Endothelial cell of umbilical vein (primary cell): ENCODE data around the gene SH2D3C. TPM values are rescaled to one million over a fixed set of nuclear protein-coding genes. Genes with fewer than 3 reads are reported as not detected.

Experiments used
- BruUV-seq: library from RNA; stranded (reverse); fragments of 400-500 nt; replicated peaks from 2 replicates; lab custom pipeline; 2021; lab: Mats Ljungman, UMichigan
- CTCF ChIA-PET: fragments of 300-600, 350-600 bp; sonication (Branson Sonifier 250); formaldehyde crosslinking; loops from one replicate; lab custom pipeline; 2021; ENCODE audit warnings: antibody characterized with exemption, inconsistent platforms; lab: Charles Lee
- POLR2A ChIA-PET: fragments of 300-600, 350-600 bp; sonication (Branson Sonifier 250); formaldehyde crosslinking; loops from one replicate; lab custom pipeline; 2021; ENCODE audit warnings: antibody characterized with exemption, inconsistent platforms; lab: Charles Lee
- DNase-seq: peaks from one replicate; pipeline ENCODE4 v3.0.0-alpha.2; 2011; ENCODE audit warnings: low read depth, low spot score
- FAIRE-seq: peaks from 2 replicates; lab custom pipeline; 2011; peaks lifted over from hg19 to GRCh38; lab: Jason Lieb, UNC
- H2AFZ ChIP-seq: 2 replicates; pipeline ENCODE4 v1.6.0; 2012; ENCODE audit warnings: low read depth, low read length, control low read depth, inconsistent platforms
- H3K27ac ChIP-seq: 2 replicates; pipeline ENCODE4 v1.5.1; 2011; ENCODE audit warnings: low read depth, mild to moderate bottlenecking, control low read depth, low read length, moderate library complexity; ENCODE audit not compliant: insufficient read depth
- H3K27me3 ChIP-seq, 2 experiments: 2 replicates each; pipeline versions ENCODE4 v1.6.0 to v1.6.1; 2011; ENCODE audit warnings: low read length in 2 of 2, mixed read lengths in 1 of 2; ENCODE audit not compliant: control insufficient read depth in 2 of 2, insufficient read depth in 2 of 2
- H3K36me3 ChIP-seq, 2 experiments: 2 replicates in 1 of 2; 3 replicates in 1 of 2; pipeline ENCODE4 v1.5.1; 2011; ENCODE audit warnings: low read length in 2 of 2, mild to moderate bottlenecking in 1 of 2, moderate library complexity in 1 of 2; ENCODE audit not compliant: control insufficient read depth in 2 of 2, insufficient read depth in 2 of 2; ENCODE audit errors: extremely low read depth in 1 of 2
- H3K4me1 ChIP-seq: 3 replicates; pipeline ENCODE4 v1.5.1; 2011; ENCODE audit warnings: mild to moderate bottlenecking, low read length; ENCODE audit not compliant: control insufficient read depth, insufficient read depth; ENCODE audit errors: extremely low read depth
- H3K4me2 ChIP-seq: 2 replicates; pipeline ENCODE4 v1.6.1; 2011; ENCODE audit warnings: low read length, control low read depth, mixed read lengths; ENCODE audit not compliant: insufficient read depth
- H3K4me3 ChIP-seq, 3 experiments: fragments of 200-600 bp in 1 of 3; sonication (generic), shearing (Covaris generic) in 1 of 3; replicated peaks in 1 of 3; 2 replicates each; pipeline ENCODE4 v1.5.1; 2011 to 2016; ENCODE audit warnings: control low read depth in 3 of 3, low read length in 3 of 3, mild to moderate bottlenecking in 2 of 3, inconsistent platforms in 1 of 3, low read depth in 1 of 3, moderate library complexity in 1 of 3; ENCODE audit not compliant: insufficient read depth in 1 of 3
- H3K79me2 ChIP-seq: 2 replicates; pipeline ENCODE4 v1.6.0; 2012; ENCODE audit warnings: low read length, inconsistent platforms; ENCODE audit not compliant: control insufficient read depth, insufficient read depth
- H3K9ac ChIP-seq: replicated peaks from 2 replicates; pipeline ENCODE3; 2011; ENCODE audit warnings: low read length, control low read depth; ENCODE audit not compliant: insufficient read depth; ENCODE audit errors: extremely low read depth
- H3K9me1 ChIP-seq: replicated peaks from 3 replicates; pipeline ENCODE4 v1.6.0; 2011; ENCODE audit warnings: mild to moderate bottlenecking, low read length; ENCODE audit not compliant: control insufficient read depth, insufficient read depth; ENCODE audit errors: extremely low read depth
- H3K9me3 ChIP-seq: replicated peaks from 2 replicates; pipeline ENCODE4 v1.5.1; 2012; ENCODE audit warnings: low read length, inconsistent platforms; ENCODE audit not compliant: control insufficient read depth, insufficient read depth
- H4K20me1 ChIP-seq: replicated peaks from 2 replicates; pipeline ENCODE3; 2011; ENCODE audit warnings: mild to moderate bottlenecking, low read length; ENCODE audit not compliant: control insufficient read depth, insufficient read depth; ENCODE audit errors: extremely low read depth
- EZH2 ChIP-seq: IDR thresholded peaks from 2 replicates; pipeline ENCODE4 v1.6.1; 2012; ENCODE audit warnings: borderline replicate concordance, low read depth, mild to moderate bottlenecking, moderate library complexity, low read length, inconsistent platforms; ENCODE audit not compliant: severe bottlenecking
- FOS ChIP-seq: IDR thresholded peaks from 2 replicates; pipeline ENCODE4 v1.6.1; 2011; ENCODE audit warnings: mild to moderate bottlenecking, low read length, moderate library complexity, borderline replicate concordance; ENCODE audit not compliant: insufficient read depth
- GATA2 ChIP-seq: IDR thresholded peaks from 2 replicates; pipeline ENCODE4 v1.7.0; 2011; ENCODE audit warnings: low read depth, mild to moderate bottlenecking, moderate library complexity, mixed read lengths, low read length; ENCODE audit not compliant: insufficient read length, insufficient read depth
- JUN ChIP-seq: IDR thresholded peaks from 2 replicates; pipeline ENCODE4 v1.6.1; 2011; ENCODE audit warnings: borderline replicate concordance, low read depth; ENCODE audit not compliant: insufficient read length, insufficient read depth
- MAX ChIP-seq: IDR thresholded peaks from 2 replicates; pipeline ENCODE4 v1.6.1; 2011; ENCODE audit not compliant: insufficient read depth, insufficient read length
- MYC ChIP-seq: IDR thresholded peaks from one replicate; pipeline ENCODE4 v1.6.1; 2011; ENCODE audit warnings: mild to moderate bottlenecking, low read depth, low read length
- POLR2A ChIP-seq: IDR thresholded peaks from 2 replicates; pipeline ENCODE4 v1.6.1; 2012; ENCODE audit warnings: low read depth, mild to moderate bottlenecking, control low read depth, low read length
- POLR2AphosphoS5 ChIP-seq: IDR thresholded peaks from 2 replicates; pipeline ENCODE4 v1.6.1; 2012; ENCODE audit warnings: low read depth, mild to moderate bottlenecking, control low read depth, low read length, moderate library complexity; ENCODE audit not compliant: insufficient read depth
- dilution Hi-C: fragments of 300-500 bp; cut with MboI; formaldehyde crosslinking; loops from one replicate; pipeline ENCODE4 v1.15.0; 2019; ENCODE audit warnings: low sequenced_read_pairs; ENCODE audit not compliant: extremely low pct_ligation_motif_present
- intact Hi-C: fragments of 100-400 bp; cut with micrococcal nuclease; formaldehyde crosslinking; loops from one replicate; pipeline ENCODE4 v1.10.0; 2022
- polyA plus RNA-seq, 4 experiments: library from polyadenylated mRNA; depleted of rRNA in 3 of 4; stranded (reverse) in 3 of 4; unstranded in 1 of 4; fragments of >200 nt; gene quantifications; 2 replicates each; pipeline versions ENCODE4 v1.2.1 to v1.2.3, GENCODE V29; 2011 to 2012; ENCODE audit warnings: missing spikeins in 1 of 4
- total RNA-seq: library from RNA; stranded (reverse); gene quantifications from 2 replicates; pipeline ENCODE4 v1.2.3, GENCODE V29; 2021
- TF ChIP-seq, protein P1 (sequence below), 2 donors: IDR thresholded peaks; 1 replicate in 1 of 2; 2 replicates in 1 of 2; pipeline ENCODE4 v1.5.1; 2011; ENCODE audit warnings: low read length in 2 of 2, mild to moderate bottlenecking in 2 of 2, moderate library complexity in 2 of 2, control low read depth in 1 of 2, inconsistent platforms in 1 of 2, low read depth in 1 of 2; ENCODE audit not compliant: insufficient read depth in 1 of 2; ENCODE audit errors: extremely low read depth in 1 of 2

SH2D3C gene
- total and polyA plus RNA-seq, 2 donors (not counting 3 experiments of a cell fraction or from before 2014, with no cell fraction given): 95.0 to 173 TPM

DNA sequence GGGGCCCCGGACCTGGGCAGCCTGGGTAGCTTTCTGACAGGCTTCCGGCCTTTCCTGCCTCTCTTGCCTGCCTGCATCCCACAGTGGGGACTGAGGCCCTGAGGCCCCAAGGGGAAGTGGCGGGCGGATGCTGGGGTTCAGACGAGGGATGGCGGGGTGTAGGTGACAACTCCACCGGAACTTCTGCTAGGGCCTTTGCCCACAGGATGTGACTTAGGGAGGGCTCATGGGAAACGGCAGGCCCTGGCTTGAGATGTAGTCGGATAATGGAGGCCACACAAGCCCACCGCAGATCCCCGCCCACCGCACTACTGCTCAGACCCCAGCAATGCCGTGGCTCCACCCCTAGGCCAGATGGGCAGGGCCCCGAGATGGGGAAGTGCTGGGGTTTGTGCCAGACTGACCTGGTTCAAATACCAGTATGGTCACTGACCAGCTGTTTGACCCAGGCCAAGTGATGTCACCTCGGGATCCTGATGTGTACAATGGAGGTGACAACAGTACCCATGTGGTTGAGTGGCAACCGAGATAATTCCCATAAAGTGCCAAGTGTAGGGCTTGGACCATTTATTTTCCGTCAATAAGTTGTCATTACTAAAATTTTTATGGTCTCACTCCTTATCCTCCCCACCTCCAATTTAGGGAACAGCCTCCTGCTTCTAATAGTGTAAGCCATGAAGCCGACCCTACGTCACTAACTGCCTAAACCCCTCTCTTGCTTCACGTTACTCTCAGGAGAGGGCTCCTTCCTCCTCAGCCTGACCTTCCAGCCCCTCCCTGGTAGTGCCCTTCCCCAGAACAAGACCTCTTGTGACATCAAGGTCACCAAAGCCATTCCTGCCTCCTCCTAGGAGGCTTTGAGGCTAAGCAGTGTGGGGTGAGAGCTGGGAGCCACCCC lies 4.9 kb upstream of the SH2D3C start:
- POLR2A ChIA-PET: interaction anchor here (0.6 to 2.7 kb wide), 5 partner anchors 13 to 99 kb away, joined by 3 to 24 read pairs (median 5); no protein-coding TSS in a partner anchor
- intact Hi-C loops: loop anchor here (1.0 kb wide), 1 partner anchor 13 kb away; no protein-coding TSS in a partner anchor
- DNase-seq: peak; percentile 48

More for the DNA sequence above, 4.9 kb upstream of the SH2D3C start:
- Histone ChIP-seq H3K27me3 (no peaks in the 10 kb centered on the region), H2AFZ (peak overlapping the region; percentile 51), H3K4me1 (peaks cover 44% of the 10 kb centered on the region), H3K27ac (peak overlapping the region; percentile 69), H3K4me3 (no peak overlapping the region), H4K20me1 (no peaks in the 10 kb centered on the region), H3K36me3 (peaks cover 12 to 14% of the 10 kb centered on the region in 2 experiments), H3K9ac (peak overlapping the region; percentile 45), H3K9me3 (no peaks in the 10 kb centered on the region), H3K79me2 (peaks cover 25% of the 10 kb centered on the region), H3K9me1 (no peaks in the 10 kb centered on the region), H3K4me2 (peak overlapping the region; percentile 42)
- peak; percentile 94 for FAIRE-seq
- CTCF ChIA-PET: interaction anchor here (1.2 to 8.8 kb wide), 5 partner anchors 11 to 86 kb away, joined by 3 to 167 read pairs (median 46); partner anchors contain the start of gene TOR2A
- BruUV-seq: no TSS peak
- TF ChIP-seq POLR2AphosphoS5 (peak; percentile 77), MYC (no peak), EZH2 (no peak), MAX (no peak), GATA2 (peak; percentile 86), FOS (peak; percentile 63), JUN (no peak), POLR2A (peak; percentile 27)
- TF ChIP-seq, protein P1, sequence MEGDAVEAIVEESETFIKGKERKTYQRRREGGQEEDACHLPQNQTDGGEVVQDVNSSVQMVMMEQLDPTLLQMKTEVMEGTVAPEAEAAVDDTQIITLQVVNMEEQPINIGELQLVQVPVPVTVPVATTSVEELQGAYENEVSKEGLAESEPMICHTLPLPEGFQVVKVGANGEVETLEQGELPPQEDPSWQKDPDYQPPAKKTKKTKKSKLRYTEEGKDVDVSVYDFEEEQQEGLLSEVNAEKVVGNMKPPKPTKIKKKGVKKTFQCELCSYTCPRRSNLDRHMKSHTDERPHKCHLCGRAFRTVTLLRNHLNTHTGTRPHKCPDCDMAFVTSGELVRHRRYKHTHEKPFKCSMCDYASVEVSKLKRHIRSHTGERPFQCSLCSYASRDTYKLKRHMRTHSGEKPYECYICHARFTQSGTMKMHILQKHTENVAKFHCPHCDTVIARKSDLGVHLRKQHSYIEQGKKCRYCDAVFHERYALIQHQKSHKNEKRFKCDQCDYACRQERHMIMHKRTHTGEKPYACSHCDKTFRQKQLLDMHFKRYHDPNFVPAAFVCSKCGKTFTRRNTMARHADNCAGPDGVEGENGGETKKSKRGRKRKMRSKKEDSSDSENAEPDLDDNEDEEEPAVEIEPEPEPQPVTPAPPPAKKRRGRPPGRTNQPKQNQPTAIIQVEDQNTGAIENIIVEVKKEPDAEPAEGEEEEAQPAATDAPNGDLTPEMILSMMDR (IDR thresholded peaks at IDR 0.05; ENCODE audit: extremely low read depth in 1 of 2, insufficient read depth in 1 of 2, low read depth in 1 of 2, low read length in 2 of 2): no peak
- dilution Hi-C loops: no loop called here
